Measurements from ENCODE around the gene ATXN7L1.

DNA sequence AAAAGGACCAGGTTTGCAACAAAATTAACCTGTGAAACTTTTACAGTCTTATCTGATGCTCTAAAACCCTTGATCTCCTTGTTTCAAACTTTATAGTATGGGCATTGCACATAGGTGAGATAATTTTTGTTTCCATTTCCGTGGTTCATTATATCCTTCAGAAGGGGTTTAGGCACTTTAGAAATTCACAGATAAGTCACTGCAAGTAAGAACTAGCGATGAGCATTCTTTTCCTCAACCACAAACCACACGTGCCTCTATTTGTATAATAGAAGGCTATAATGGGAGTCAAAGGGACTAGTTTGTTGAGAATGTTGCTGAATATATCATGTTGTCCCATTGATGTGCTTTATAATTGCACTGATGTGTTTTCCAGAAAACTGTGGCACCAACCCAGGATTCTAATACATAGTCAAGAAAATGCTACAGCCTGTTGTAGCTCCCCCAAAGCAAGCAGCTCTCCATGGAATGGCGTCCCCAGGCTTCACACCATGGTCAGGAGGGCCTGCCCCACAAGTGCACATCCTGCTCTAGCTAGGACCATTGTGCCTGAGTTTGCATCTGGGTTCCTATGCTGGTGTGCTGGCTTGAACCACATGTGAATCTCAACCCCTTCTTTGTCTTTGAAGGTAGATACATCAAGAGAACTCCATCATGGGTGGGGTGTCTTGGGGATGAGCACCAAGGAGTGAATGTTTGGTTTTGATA is 14.0 kb upstream of the ATXN7L1 start:
- TF ChIP-seq, protein P1, sequence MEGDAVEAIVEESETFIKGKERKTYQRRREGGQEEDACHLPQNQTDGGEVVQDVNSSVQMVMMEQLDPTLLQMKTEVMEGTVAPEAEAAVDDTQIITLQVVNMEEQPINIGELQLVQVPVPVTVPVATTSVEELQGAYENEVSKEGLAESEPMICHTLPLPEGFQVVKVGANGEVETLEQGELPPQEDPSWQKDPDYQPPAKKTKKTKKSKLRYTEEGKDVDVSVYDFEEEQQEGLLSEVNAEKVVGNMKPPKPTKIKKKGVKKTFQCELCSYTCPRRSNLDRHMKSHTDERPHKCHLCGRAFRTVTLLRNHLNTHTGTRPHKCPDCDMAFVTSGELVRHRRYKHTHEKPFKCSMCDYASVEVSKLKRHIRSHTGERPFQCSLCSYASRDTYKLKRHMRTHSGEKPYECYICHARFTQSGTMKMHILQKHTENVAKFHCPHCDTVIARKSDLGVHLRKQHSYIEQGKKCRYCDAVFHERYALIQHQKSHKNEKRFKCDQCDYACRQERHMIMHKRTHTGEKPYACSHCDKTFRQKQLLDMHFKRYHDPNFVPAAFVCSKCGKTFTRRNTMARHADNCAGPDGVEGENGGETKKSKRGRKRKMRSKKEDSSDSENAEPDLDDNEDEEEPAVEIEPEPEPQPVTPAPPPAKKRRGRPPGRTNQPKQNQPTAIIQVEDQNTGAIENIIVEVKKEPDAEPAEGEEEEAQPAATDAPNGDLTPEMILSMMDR (IDR thresholded peaks at IDR 0.05) = no peak
- no peak for TF ChIP-seq POLR2A (IDR thresholded peaks at IDR 0.05)
